Osteoblast (primary cell): ENCODE data around the gene RSPO1. TPM values are rescaled to one million over a fixed set of nuclear protein-coding genes. Genes with fewer than 3 reads are reported as not detected.

Experiments
- DNase-seq: peaks from one replicate; pipeline ENCODE4 v3.0.0; 2011; ENCODE audit warnings: low spot score, mixed read lengths; ENCODE audit not compliant: insufficient read length; ENCODE audit errors: missing footprints
- H2AFZ ChIP-seq: 2 replicates; pipeline ENCODE4 v1.6.0; 2011; ENCODE audit warnings: mild to moderate bottlenecking, low read length
- H3K27ac ChIP-seq: 2 replicates; pipeline ENCODE4 v1.5.1; 2011; ENCODE audit warnings: mild to moderate bottlenecking, low read depth, low read length, moderate library complexity
- H3K27me3 ChIP-seq: 2 replicates; pipeline ENCODE4 v1.6.0; 2012; ENCODE audit warnings: mild to moderate bottlenecking, control low read depth, inconsistent platforms, low read length, moderate library complexity; ENCODE audit not compliant: insufficient read depth
- H3K36me3 ChIP-seq: 2 replicates; pipeline ENCODE4 v1.5.1; 2011; ENCODE audit warnings: mild to moderate bottlenecking, low read length, control low read depth, moderate library complexity; ENCODE audit not compliant: insufficient read depth
- H3K4me1 ChIP-seq: 2 replicates; pipeline ENCODE4 v1.5.1; 2011; ENCODE audit warnings: mild to moderate bottlenecking, low read length, control low read depth, moderate library complexity; ENCODE audit not compliant: insufficient read depth
- H3K4me2 ChIP-seq: 2 replicates; pipeline ENCODE4 v1.6.0; 2011; ENCODE audit warnings: mild to moderate bottlenecking, low read length; ENCODE audit not compliant: insufficient read depth
- H3K4me3 ChIP-seq: fragments of 200-600 bp; sonication (generic); 3 replicates; pipeline ENCODE4 v1.5.1; 2012; ENCODE audit warnings: mild to moderate bottlenecking, low read length, inconsistent platforms; ENCODE audit not compliant: insufficient read depth
- H3K79me2 ChIP-seq: 2 replicates; pipeline ENCODE4 v1.6.0; 2012; ENCODE audit warnings: mild to moderate bottlenecking, low read length, control low read depth, inconsistent platforms; ENCODE audit not compliant: insufficient read depth
- H3K9me3 ChIP-seq: 2 replicates; pipeline ENCODE4 v1.5.1; 2011; ENCODE audit warnings: low read depth, low read length, control low read depth
- H4K20me1 ChIP-seq: 2 replicates; pipeline ENCODE4 v1.6.0; 2012; ENCODE audit warnings: mild to moderate bottlenecking, low read length, control low read depth; ENCODE audit not compliant: insufficient read depth
- total RNA-seq: library from RNA; depleted of rRNA; stranded (reverse); fragments of >200 nt; gene quantifications from 2 replicates; pipeline ENCODE4 v1.2.3, GENCODE V29; 2012
- TF ChIP-seq, protein P1 (sequence below): IDR thresholded peaks from 2 replicates; pipeline ENCODE4 v1.5.1; 2011; ENCODE audit warnings: mild to moderate bottlenecking, low read depth, low read length, moderate library complexity; ENCODE audit errors: extremely low read depth

RSPO1 gene
- total RNA-seq, 1 donor = 0.36 TPM

DNA sequence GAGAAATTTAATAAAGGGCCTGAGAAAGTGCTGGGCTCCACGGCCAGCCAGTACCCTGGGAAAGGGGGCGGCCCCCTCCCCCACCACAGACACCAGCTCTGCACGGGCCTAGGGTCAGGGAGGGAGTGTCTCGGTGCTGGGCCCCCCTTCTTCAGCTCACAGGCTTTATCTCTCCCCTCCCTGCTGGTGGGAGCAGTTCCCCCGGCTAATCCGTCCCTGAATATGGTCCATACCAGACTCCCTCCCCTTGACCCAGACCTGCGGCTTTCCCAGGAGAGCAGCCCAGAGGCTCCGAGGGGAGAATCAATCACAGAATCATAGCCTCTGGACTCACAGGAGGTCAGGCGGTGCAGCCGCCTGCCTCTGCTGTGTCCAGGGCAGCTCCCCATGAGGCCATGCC lies 26.0 kb upstream of the RSPO1 start:
- Histone ChIP-seq H3K79me2 (no peaks in the 10 kb centered on the region), H4K20me1 (no peaks in the 10 kb centered on the region), H3K27ac (no peak overlapping the region), H3K9me3 (no peaks in the 10 kb centered on the region), H3K27me3 (peaks cover 5% of the 10 kb centered on the region), H3K4me1 (no peaks in the 10 kb centered on the region), H2AFZ (no peak overlapping the region), H3K36me3 (no peaks in the 10 kb centered on the region), H3K4me3 (no peak overlapping the region), H3K4me2 (no peak overlapping the region)
- no peak for DNase-seq
- TF ChIP-seq, protein P1, sequence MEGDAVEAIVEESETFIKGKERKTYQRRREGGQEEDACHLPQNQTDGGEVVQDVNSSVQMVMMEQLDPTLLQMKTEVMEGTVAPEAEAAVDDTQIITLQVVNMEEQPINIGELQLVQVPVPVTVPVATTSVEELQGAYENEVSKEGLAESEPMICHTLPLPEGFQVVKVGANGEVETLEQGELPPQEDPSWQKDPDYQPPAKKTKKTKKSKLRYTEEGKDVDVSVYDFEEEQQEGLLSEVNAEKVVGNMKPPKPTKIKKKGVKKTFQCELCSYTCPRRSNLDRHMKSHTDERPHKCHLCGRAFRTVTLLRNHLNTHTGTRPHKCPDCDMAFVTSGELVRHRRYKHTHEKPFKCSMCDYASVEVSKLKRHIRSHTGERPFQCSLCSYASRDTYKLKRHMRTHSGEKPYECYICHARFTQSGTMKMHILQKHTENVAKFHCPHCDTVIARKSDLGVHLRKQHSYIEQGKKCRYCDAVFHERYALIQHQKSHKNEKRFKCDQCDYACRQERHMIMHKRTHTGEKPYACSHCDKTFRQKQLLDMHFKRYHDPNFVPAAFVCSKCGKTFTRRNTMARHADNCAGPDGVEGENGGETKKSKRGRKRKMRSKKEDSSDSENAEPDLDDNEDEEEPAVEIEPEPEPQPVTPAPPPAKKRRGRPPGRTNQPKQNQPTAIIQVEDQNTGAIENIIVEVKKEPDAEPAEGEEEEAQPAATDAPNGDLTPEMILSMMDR = no peak

DNA sequence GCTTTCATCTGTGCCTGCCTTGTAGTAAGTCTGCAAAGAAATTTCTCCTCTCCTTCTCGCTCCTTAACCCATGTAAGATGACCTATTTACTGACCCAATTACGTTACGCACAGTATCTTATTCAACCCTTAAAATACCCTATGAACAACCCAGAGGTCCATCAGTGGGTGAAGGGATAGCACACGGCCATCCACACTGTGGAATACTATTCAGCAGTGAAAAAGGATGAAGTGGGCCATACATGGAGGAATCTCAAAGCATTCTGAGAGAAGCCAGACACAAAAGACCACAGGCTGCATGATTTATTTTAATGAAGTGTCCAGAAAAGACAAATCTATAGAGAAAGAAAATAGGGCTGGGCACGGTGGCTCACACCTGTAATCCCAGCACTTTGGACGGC lies 23.8 kb upstream of the RSPO1 start:
- Histone ChIP-seq H3K4me1 (no peaks in the 10 kb centered on the region), H3K27me3 (peaks cover 5% of the 10 kb centered on the region), H2AFZ (no peak overlapping the region), H3K79me2 (no peaks in the 10 kb centered on the region), H4K20me1 (no peaks in the 10 kb centered on the region), H3K4me2 (no peak overlapping the region), H3K27ac (no peak overlapping the region), H3K4me3 (no peak overlapping the region), H3K9me3 (no peaks in the 10 kb centered on the region), H3K36me3 (no peaks in the 10 kb centered on the region)
- DNase-seq = no peak
- TF ChIP-seq, protein P1 = no peak

GRCh38 chr1:37657620-37658412 lies 23.1 kb upstream of the RSPO1 start:
- peak; percentile 81 for DNase-seq
- H3K27me3 ChIP-seq = peaks cover 5% of the 10 kb centered on the region

DNA sequence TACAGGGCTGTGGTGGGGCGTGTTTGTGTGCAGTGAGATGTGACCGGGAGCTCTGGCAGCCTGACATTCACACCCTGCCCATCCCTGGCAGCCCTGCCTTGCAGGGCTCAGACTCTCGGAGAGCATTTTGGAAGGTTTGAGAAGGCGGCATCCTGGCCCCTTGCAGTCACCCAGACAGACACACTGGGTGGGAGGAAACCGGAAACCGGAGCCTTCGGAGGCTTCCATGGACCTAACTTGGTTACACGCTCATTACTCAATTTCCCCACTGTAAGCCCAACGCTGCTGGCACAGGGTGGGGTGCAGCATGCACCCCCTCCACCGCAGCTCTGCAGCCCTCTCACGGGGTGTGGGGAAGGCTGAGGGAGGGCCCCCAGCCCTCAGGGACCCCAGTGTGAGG lies 22.2 kb upstream of the RSPO1 start:
- H3K79me2 ChIP-seq = no peaks in the 10 kb centered on the region
- H3K4me3 ChIP-seq = no peak overlapping the region
- no peaks in the 10 kb centered on the region for H3K9me3 ChIP-seq
- no peak overlapping the region for H2AFZ ChIP-seq
- TF ChIP-seq, protein P1 = no peak
- no peaks in the 10 kb centered on the region for H3K4me1 ChIP-seq
- H4K20me1 ChIP-seq = no peaks in the 10 kb centered on the region
- DNase-seq = no peak
- no peak overlapping the region for H3K4me2 ChIP-seq
- H3K36me3 ChIP-seq = no peaks in the 10 kb centered on the region
- H3K27ac ChIP-seq = no peak overlapping the region
- H3K27me3 ChIP-seq = peaks cover 5% of the 10 kb centered on the region

More at GRCh38 chr1:37657620-37658412, 23.1 kb upstream of the RSPO1 start:
- no peak overlapping the region for H2AFZ ChIP-seq
- no peaks in the 10 kb centered on the region for H3K36me3 ChIP-seq
- H3K4me1 ChIP-seq = no peaks in the 10 kb centered on the region
- no peaks in the 10 kb centered on the region for H4K20me1 ChIP-seq
- no peaks in the 10 kb centered on the region for H3K79me2 ChIP-seq
- H3K4me3 ChIP-seq = no peak overlapping the region
- TF ChIP-seq, protein P1 = no peak
- no peak overlapping the region for H3K4me2 ChIP-seq
- no peak overlapping the region for H3K27ac ChIP-seq
- H3K9me3 ChIP-seq = no peaks in the 10 kb centered on the region
